Psoas muscle (tissue), 8 donors: ENCODE data around the gene MSH2. TPM values are rescaled to one million over a fixed set of nuclear protein-coding genes. Genes with fewer than 3 reads are reported as not detected.

ENCODE experiments used
- ATAC-seq, 4 donors: fragments of 200-7000 bp; cut with Tn5 transposase; one replicate each; pipeline ENCODE4 v1.9.1; 2020; ENCODE audit warnings: moderate library complexity in 3 of 4, mild to moderate bottlenecking in 2 of 4
- DNase-seq, 2 donors: peaks; one replicate each; pipeline ENCODE4 v3.0.0-alpha.2; 2020
- H3K27ac ChIP-seq: fragments of 200-600 bp; one replicate; pipeline ENCODE4 v1.8.0; 2022
- H3K27me3 ChIP-seq, 3 donors: fragments of 200-600 bp in 1 of 3; one replicate each; pipeline versions ENCODE4 v1.6.1 to v1.8.0; 2013 to 2022; ENCODE audit warnings: low read length in 2 of 3, mild to moderate bottlenecking in 2 of 3, moderate library complexity in 1 of 3; ENCODE audit not compliant: insufficient read depth in 3 of 3
- H3K36me3 ChIP-seq, 2 donors: fragments of 200-600 bp in 1 of 2; one replicate each; pipeline versions ENCODE4 v1.6.1 to v1.8.0; 2013 to 2022; ENCODE audit warnings: low read depth in 1 of 2, mild to moderate bottlenecking in 1 of 2, moderate library complexity in 1 of 2; ENCODE audit not compliant: insufficient read depth in 1 of 2
- H3K4me1 ChIP-seq: fragments of 200-600 bp; one replicate; pipeline ENCODE4 v1.8.0; 2022
- H3K4me3 ChIP-seq: fragments of 200-600 bp; one replicate; pipeline ENCODE4 v1.8.0; 2022; ENCODE audit warnings: mild to moderate bottlenecking
- H3K9me3 ChIP-seq: fragments of 200-600 bp; one replicate; pipeline ENCODE4 v1.8.0; 2022
- WGBS, 3 donors: extraction: QIAGEN DNeasy Blood & Tissue Kit; methylation state at CpG; one replicate each; pipeline versions ENCODE4 v1.1.6 to v1.1.7; 2013; 5-methylcytosine and 5-hydroxymethylcytosine counted together
- intact Hi-C, 2 donors: fragments of 100-400 bp; cut with DNase I; formaldehyde crosslinking; loops; one replicate each; pipeline versions ENCODE4 v1.11.0 to v1.14.2; 2022
- polyA plus RNA-seq, 3 donors: library from polyadenylated mRNA; stranded (reverse); fragments of 200-250 nt; gene quantifications; one replicate each; pipeline ENCODE4 v1.2.3, GENCODE V29; 2013
- total RNA-seq, 4 donors: library from RNA; stranded (reverse); fragmentation: NEBNext Ultra II Directional in 2 of 4; extraction: Animal tissue kit (Norgen Biotek cat#: 25700) in 2 of 4; gene quantifications; one replicate each; pipeline versions ENCODE4 v1.2.1 to v1.2.4, GENCODE V29; 2021 to 2023
- TF ChIP-seq, protein P1 (sequence below): fragments of 200-600 bp; IDR thresholded peaks from one replicate; pipeline ENCODE4 v1.8.0; 2022; ENCODE audit warnings: antibody characterized with exemption
- donor health status: healthy with polysubstance abuse.
- donor health status: DM: no; HTN: no; CAD: no; lungs with moderate emphysema.
- donor health status: Bipolar disorder and iron deficiency.
- donor health status: healthy.
- donor health status: DM: yes; HTN: yes; CAD: no.
- donor health status: DM: no; HTN: no; CAD: no.
- donor health status: DM: no; HTN: no; CAD: no.
- donor health status: DM: yes; HTN: yes; CAD: no.

The MSH2 gene
- total and polyA plus RNA-seq, 7 donors: 3.2 to 10.8 (median 7.6) TPM

DNA sequence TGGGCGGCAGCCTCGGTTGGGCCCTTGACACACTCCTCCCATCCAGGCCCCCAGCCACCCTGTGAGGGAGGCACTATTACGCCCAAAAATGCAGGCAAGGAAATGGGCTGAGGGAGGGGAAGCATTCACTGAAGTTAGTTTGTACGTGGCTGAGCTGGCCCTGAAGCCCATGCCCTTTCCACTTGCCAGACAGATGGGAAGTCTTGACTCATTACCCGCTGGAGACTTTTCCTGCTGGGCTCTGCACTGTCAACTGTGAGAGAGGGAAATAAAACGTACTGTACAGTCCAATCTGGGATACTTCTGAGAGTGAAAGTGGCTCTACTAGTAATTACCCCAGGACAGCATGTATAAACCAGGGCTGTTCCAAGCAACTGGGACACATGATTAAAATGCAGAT, 125.9 kb downstream of the MSH2 start:
- intact Hi-C loops: no loop called here
- WGBS, 3 donors: 49 to 61% (median 53%) methylated on average over 6 of the region's 6 CpGs

DNA sequence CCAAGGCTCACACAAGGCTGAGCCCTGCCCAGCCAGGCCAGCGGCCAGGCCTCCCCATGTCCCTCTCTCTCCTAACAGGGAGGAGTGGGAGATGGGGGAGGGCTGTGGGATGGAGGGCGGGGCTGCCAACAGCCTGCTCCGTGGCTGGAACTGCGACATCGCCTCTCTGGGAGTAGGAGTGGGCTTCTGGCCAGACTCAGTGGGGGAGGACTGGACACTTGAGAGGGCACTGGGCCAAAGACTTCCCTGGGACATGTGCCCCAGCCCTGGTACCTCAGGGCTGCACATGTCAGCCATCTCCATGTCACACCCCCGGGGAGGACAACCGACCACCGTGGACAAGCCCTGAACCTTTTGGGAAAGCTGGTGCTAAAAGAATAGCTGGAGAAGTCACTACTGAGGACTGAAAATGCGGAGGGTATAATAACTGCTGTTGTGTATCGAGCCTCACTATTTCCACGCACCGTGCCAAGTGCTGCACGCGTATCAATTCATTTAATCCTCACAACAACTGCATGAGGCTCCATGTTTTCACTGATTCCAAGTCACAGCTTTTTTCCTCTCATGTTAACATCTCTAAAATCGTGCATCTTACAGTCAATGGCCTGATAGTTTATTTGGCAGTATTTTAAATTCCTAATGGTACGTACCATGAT, 127.3 kb downstream of the MSH2 start:
- no peaks in the 10 kb centered on the region for H3K36me3 ChIP-seq
- no peaks in the 10 kb centered on the region for H3K9me3 ChIP-seq
- no peak overlapping the region for H3K27ac ChIP-seq
- H3K27me3 ChIP-seq: no peaks in the 10 kb centered on the region
- H3K4me3 ChIP-seq: no peak overlapping the region
- 22 to 28% (median 27%) methylated on average over 15 to 16 of the region's 16 CpGs for WGBS, 3 donors
- TF ChIP-seq, protein P1, sequence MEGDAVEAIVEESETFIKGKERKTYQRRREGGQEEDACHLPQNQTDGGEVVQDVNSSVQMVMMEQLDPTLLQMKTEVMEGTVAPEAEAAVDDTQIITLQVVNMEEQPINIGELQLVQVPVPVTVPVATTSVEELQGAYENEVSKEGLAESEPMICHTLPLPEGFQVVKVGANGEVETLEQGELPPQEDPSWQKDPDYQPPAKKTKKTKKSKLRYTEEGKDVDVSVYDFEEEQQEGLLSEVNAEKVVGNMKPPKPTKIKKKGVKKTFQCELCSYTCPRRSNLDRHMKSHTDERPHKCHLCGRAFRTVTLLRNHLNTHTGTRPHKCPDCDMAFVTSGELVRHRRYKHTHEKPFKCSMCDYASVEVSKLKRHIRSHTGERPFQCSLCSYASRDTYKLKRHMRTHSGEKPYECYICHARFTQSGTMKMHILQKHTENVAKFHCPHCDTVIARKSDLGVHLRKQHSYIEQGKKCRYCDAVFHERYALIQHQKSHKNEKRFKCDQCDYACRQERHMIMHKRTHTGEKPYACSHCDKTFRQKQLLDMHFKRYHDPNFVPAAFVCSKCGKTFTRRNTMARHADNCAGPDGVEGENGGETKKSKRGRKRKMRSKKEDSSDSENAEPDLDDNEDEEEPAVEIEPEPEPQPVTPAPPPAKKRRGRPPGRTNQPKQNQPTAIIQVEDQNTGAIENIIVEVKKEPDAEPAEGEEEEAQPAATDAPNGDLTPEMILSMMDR: no peak
- no peaks in the 10 kb centered on the region for H3K4me1 ChIP-seq
- DNase-seq (no peak), ATAC-seq (no peak)
- intact Hi-C loops: no loop called here

More for the DNA sequence above, 125.9 kb downstream of the MSH2 start:
- Histone ChIP-seq H3K27me3 (no peaks in the 10 kb centered on the region), H3K4me3 (no peak overlapping the region), H3K9me3 (no peaks in the 10 kb centered on the region), H3K4me1 (no peaks in the 10 kb centered on the region), H3K27ac (no peak overlapping the region), H3K36me3 (no peaks in the 10 kb centered on the region)
- DNase-seq (no peak), ATAC-seq (no peak)
- TF ChIP-seq, protein P1: no peak

DNA sequence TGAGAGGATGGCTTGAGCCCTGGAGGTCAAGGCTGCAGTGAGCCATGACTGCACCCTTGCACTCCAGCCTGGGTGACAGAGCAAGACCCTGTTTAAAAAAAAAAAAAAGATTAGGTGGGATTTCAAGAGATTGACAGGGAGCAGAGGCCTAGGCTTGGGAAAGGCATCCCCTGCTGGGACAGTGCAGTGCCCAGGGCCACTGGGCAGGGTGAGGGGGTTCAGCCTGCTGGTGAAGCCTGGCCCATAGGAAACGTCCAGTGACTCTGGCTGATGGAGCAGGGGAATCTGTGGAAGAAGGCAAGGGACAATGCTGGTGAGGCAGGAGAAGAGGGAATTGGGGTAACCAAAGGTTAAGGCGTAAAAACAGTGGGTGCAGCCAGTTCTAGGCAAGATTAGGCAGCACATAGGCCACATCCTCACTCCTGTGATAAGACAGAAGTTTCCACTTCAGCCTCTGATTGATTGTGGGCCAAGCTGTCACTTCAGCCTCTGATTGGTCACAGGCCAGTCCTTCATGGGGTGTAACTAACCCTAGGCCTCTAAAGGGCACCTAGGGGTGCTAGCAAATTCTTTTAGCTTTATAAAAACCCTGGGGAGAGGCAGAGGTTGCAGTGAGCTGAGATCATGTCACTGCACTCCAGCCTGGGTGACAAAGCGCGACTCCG, 128.6 kb downstream of the MSH2 start:
- Histone ChIP-seq H3K27ac (no peak overlapping the region), H3K9me3 (no peaks in the 10 kb centered on the region), H3K27me3 (no peaks in the 10 kb centered on the region), H3K4me1 (no peaks in the 10 kb centered on the region), H3K4me3 (no peak overlapping the region), H3K36me3 (no peaks in the 10 kb centered on the region)
- no peak for DNase-seq
- TF ChIP-seq, protein P1: no peak
- WGBS, 3 donors: 92 to 97% (median 94%) methylated on average over 5 of the region's 5 CpGs
- intact Hi-C loops: no loop called here
- no peak for ATAC-seq

Other genes with a start within 250 kb of the MSH2 start
- gene STPG4, start 247.8 kb upstream of the MSH2 start, total RNA-seq: not detected
- gene STPG4, start 247.8 kb upstream of the MSH2 start, polyA plus RNA-seq: under 1 TPM in 1 of 3 donors, not detected in 2; 0.03 TPM
- gene CALM2, start 226.6 kb upstream of the MSH2 start, total RNA-seq: 100 to 1,000 TPM; 125 to 435 (median 151) TPM
- gene CALM2, start 226.6 kb upstream of the MSH2 start, polyA plus RNA-seq: 100 to 1,000 TPM; 135 to 524 (median 139) TPM
- under 1 TPM in 1 of 4 donors, not detected in 3; 0.46 TPM for gene EPCAM, start 33.8 kb upstream of the MSH2 start, total RNA-seq
- gene EPCAM, start 33.8 kb upstream of the MSH2 start, polyA plus RNA-seq: under 1 TPM; 0.08 to 0.48 (median 0.20) TPM
- not detected for gene KCNK12, start 167.8 kb downstream of the MSH2 start, total RNA-seq
- under 1 TPM in 2 of 3 donors, not detected in 1; 0.01 TPM for gene KCNK12, start 167.8 kb downstream of the MSH2 start, polyA plus RNA-seq